ENCODE results near the gene APAF1. TPM values are rescaled to one million over a fixed set of nuclear protein-coding genes. Genes with fewer than 3 reads are reported as not detected.

The APAF1 gene
- polyA plus RNA-seq, 3 donors: 29.5 to 36.7 (median 30.0) TPM

- TF ChIP-seq, protein P1, sequence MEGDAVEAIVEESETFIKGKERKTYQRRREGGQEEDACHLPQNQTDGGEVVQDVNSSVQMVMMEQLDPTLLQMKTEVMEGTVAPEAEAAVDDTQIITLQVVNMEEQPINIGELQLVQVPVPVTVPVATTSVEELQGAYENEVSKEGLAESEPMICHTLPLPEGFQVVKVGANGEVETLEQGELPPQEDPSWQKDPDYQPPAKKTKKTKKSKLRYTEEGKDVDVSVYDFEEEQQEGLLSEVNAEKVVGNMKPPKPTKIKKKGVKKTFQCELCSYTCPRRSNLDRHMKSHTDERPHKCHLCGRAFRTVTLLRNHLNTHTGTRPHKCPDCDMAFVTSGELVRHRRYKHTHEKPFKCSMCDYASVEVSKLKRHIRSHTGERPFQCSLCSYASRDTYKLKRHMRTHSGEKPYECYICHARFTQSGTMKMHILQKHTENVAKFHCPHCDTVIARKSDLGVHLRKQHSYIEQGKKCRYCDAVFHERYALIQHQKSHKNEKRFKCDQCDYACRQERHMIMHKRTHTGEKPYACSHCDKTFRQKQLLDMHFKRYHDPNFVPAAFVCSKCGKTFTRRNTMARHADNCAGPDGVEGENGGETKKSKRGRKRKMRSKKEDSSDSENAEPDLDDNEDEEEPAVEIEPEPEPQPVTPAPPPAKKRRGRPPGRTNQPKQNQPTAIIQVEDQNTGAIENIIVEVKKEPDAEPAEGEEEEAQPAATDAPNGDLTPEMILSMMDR (IDR thresholded peaks at IDR 0.05): no peak
- Mint-ChIP-seq H3K27ac (peak overlapping the region in 5 of 7 donors; percentile 47 to 77 (median 70)), H3K9me3 (no peaks in the 10 kb centered on the region), H3K4me3 (no peak overlapping the region), H3K4me1 (peaks cover 6% of the 10 kb centered on the region), H3K27me3 (ENCODE audit: low read depth in 3 of 3) (no peaks in the 10 kb centered on the region), H3K36me3 (peaks cover 69 to 96% of the 10 kb centered on the region in 2 donors)
- H3K9ac ChIP-seq (ENCODE audit: insufficient read depth, low read length, poor library complexity, severe bottlenecking): no peak overlapping the region
- no peaks in the 10 kb centered on the region for H3K4me1 ChIP-seq (ENCODE audit: control insufficient read depth in 1 of 2, insufficient read depth in 2 of 2, low read length in 2 of 2)
- peaks cover 90% of the 10 kb centered on the region for H4K20me1 ChIP-seq (ENCODE audit: insufficient read depth, low read length)
- H3K36me3 ChIP-seq (replicated peaks in 1 of 2; ENCODE audit: control insufficient read depth in 1 of 2, insufficient read depth in 2 of 2, low read length in 2 of 2): peaks cover 88 to 99% of the 10 kb centered on the region in 2 donors
- H3K79me2 ChIP-seq (ENCODE audit: insufficient read depth, low read length): peaks cover 3% of the 10 kb centered on the region
- intact Hi-C loops (cut with micrococcal nuclease): no loop called here
- H3K27me3 ChIP-seq (ENCODE audit: control insufficient read depth in 2 of 2, insufficient read depth in 2 of 2, low read length in 2 of 2): no peaks in the 10 kb centered on the region
- DNase-seq: no peak
- no peak overlapping the region for H3K4me2 ChIP-seq (replicated peaks; ENCODE audit: extremely low read depth, low read length, poor library complexity, severe bottlenecking)
- no peaks in the 10 kb centered on the region for H3K9me3 ChIP-seq (replicated peaks in 1 of 2; ENCODE audit: control insufficient read depth in 1 of 2, insufficient read depth in 1 of 2, low read length in 2 of 2)
- no peak overlapping the region for H2AFZ ChIP-seq (ENCODE audit: insufficient read depth, low read depth, low read length, poor library complexity, severe bottlenecking)
- WGBS (ENCODE audit: insufficient coverage): no CpG with 5 or more reads among the region's 2 CpGs
- no peak overlapping the region for H3K4me3 ChIP-seq (replicated peaks in 1 of 3; ENCODE audit: low read depth in 2 of 3, low read length in 3 of 3)
- peak overlapping the region in 1 of 2 donors; percentile 34 for H3K27ac ChIP-seq (ENCODE audit: low read depth in 1 of 2, low read length in 2 of 2)
Observed at GRCh38 chr12:98721204-98721702, 76.2 kb downstream of the APAF1 start.

- no peak overlapping the region for H3K4me3 ChIP-seq (replicated peaks in 1 of 3; ENCODE audit: low read depth in 2 of 3, low read length in 3 of 3)
- peaks cover 94 to 98% of the 10 kb centered on the region in 2 donors for H3K36me3 ChIP-seq (replicated peaks in 1 of 2; ENCODE audit: control insufficient read depth in 1 of 2, insufficient read depth in 2 of 2, low read length in 2 of 2)
- no peaks in the 10 kb centered on the region for H3K27me3 ChIP-seq (ENCODE audit: control insufficient read depth in 2 of 2, insufficient read depth in 2 of 2, low read length in 2 of 2)
- TF ChIP-seq, protein P1 (IDR thresholded peaks at IDR 0.05): no peak
- no peaks in the 10 kb centered on the region for H3K4me1 ChIP-seq (ENCODE audit: control insufficient read depth in 1 of 2, insufficient read depth in 2 of 2, low read length in 2 of 2)
- peaks cover 6% of the 10 kb centered on the region for H3K4me1 Mint-ChIP-seq
- intact Hi-C loops (cut with micrococcal nuclease): loop anchor here in 1 of 2 donors (5.0 kb wide), 1 partner anchor 62 kb away; no protein-coding TSS in a partner anchor
- DNase-seq: no peak
- no peak overlapping the region for H3K4me2 ChIP-seq (replicated peaks; ENCODE audit: extremely low read depth, low read length, poor library complexity, severe bottlenecking)
- H3K9ac ChIP-seq (ENCODE audit: insufficient read depth, low read length, poor library complexity, severe bottlenecking): no peak overlapping the region
- H4K20me1 ChIP-seq (ENCODE audit: insufficient read depth, low read length): peaks cover 95% of the 10 kb centered on the region
- H3K36me3 Mint-ChIP-seq: peaks cover 71 to 92% of the 10 kb centered on the region in 2 donors
- peak overlapping the region in 1 of 2 donors; percentile 27 for H3K27ac ChIP-seq (ENCODE audit: low read depth in 1 of 2, low read length in 2 of 2)
- no peaks in the 10 kb centered on the region for H3K27me3 Mint-ChIP-seq (ENCODE audit: low read depth in 3 of 3)
- H3K27ac Mint-ChIP-seq: peak overlapping the region in 1 of 7 donors; percentile 9
- no peaks in the 10 kb centered on the region for H3K9me3 Mint-ChIP-seq
- H3K9me3 ChIP-seq (replicated peaks in 1 of 2; ENCODE audit: control insufficient read depth in 1 of 2, insufficient read depth in 1 of 2, low read length in 2 of 2): no peaks in the 10 kb centered on the region
- H2AFZ ChIP-seq (ENCODE audit: insufficient read depth, low read depth, low read length, poor library complexity, severe bottlenecking): no peak overlapping the region
- H3K79me2 ChIP-seq (ENCODE audit: insufficient read depth, low read length): peaks cover 3% of the 10 kb centered on the region
- H3K4me3 Mint-ChIP-seq: no peak overlapping the region
- WGBS (ENCODE audit: insufficient coverage): 100% methylated on average over 1 of the region's 5 CpGs
Observed at GRCh38 chr12:98724384-98725155, 79.5 kb downstream of the APAF1 start.
